Naive thymus-derived CD8-positive, alpha-beta T cell (primary cell): Measurements from ENCODE around the gene STIM1. TPM values are rescaled to one million over a fixed set of nuclear protein-coding genes. Genes with fewer than 3 reads are reported as not detected.
A peak's percentile ranks its signal among the peaks of the same experiment; 100 is the strongest.
"Not testable (repeated sequence)": the region's sequence is repeated elsewhere in the genome, so short reads cannot be mapped to it uniquely, and the experiment has no call there.

Experiments
- ATAC-seq, 2 donors: fragments of 150-1000 bp; cut with Tn5 transposase in 1 of 2; sonication (Bioruptor Pico), chemical (Tn5 transposase) in 1 of 2; 1 replicate in 1 of 2; 2 replicates in 1 of 2; pipeline ENCODE4 v1.10.0; 2021; ENCODE audit warnings: mild to moderate bottlenecking in 2 of 2, moderate library complexity in 2 of 2
- POLR2A ChIA-PET: fragments of 350-600 bp; sonication (Branson Sonifier 250); formaldehyde crosslinking; loops from one replicate; lab custom pipeline; 2021; ENCODE audit warnings: antibody characterized with exemption; lab: Charles Lee
- DNase-seq, 10 donors: peaks; one replicate each; pipeline versions ENCODE4 v3.0.0 to v3.0.0-alpha.2; 2020 to 2022
- H3K27ac Mint-ChIP-seq, 10 donors: one replicate each; pipeline ENCODE4 v1.8.0; 2020 to 2022; ENCODE audit warnings: mild to moderate bottlenecking in 10 of 10, mixed read lengths in 10 of 10, moderate library complexity in 4 of 10, inconsistent platforms in 1 of 10
- H3K27me3 Mint-ChIP-seq, 5 donors: one replicate each; pipeline ENCODE4 v1.8.0; 2021 to 2022; ENCODE audit warnings: mixed read lengths in 5 of 5
- H3K36me3 Mint-ChIP-seq, 3 donors: one replicate each; pipeline ENCODE4 v1.8.0; 2020 to 2022; ENCODE audit warnings: mixed read lengths in 3 of 3, mild to moderate bottlenecking in 2 of 3, inconsistent platforms in 1 of 3
- H3K4me1 Mint-ChIP-seq, 4 donors: one replicate each; pipeline ENCODE4 v1.8.0; 2021 to 2022; ENCODE audit warnings: mixed read lengths in 4 of 4
- H3K4me3 Mint-ChIP-seq, 10 donors: one replicate each; pipeline ENCODE4 v1.8.0; 2020 to 2022; ENCODE audit warnings: mild to moderate bottlenecking in 10 of 10, mixed read lengths in 10 of 10, moderate library complexity in 6 of 10, inconsistent platforms in 1 of 10
- H3K9me3 Mint-ChIP-seq, 9 donors: one replicate each; pipeline ENCODE4 v1.8.0; 2020 to 2022; ENCODE audit warnings: mixed read lengths in 9 of 9, mild to moderate bottlenecking in 3 of 9, inconsistent platforms in 1 of 9, moderate library complexity in 1 of 9
- polyA plus RNA-seq, 3 donors: library from polyadenylated mRNA; unstranded; fragments of 300-500 nt; fragmentation: Illumina TruSeq; gene quantifications; one replicate each; pipeline ENCODE4 v1.2.3, GENCODE V29; 2021
- total RNA-seq, 8 experiments: library from RNA in 2 of 8; stranded (reverse) in 2 of 8; gene quantifications; one replicate each; pipeline ENCODE4 v1.2.3 and lab custom pipeline; 2021 to 2026

Gene STIM1
- total and polyA plus RNA-seq, 5 experiments from 2014 or later, result 33.4 to 101 (median 39.0) TPM

DNA sequence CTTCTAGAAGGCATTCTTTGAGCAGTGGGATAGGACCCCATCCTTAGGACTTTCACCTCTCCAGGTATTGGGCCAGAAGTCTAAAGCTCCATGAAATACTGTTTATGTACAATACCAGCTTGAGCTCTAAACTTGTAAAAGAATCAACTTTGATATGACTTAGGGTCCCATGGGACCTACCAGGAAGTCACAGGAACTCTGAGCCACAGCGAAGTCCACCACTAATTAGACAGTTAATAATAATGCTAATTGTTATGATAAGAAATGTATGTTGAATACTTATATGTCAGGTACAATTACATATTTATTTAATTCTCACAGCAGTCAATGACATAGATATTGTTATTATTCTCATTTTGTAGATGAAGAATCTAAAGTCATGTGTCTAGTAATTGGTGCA, 35.3 kb downstream of the STIM1 start:
- no peaks in the 10 kb centered on the region for H3K9me3 Mint-ChIP-seq
- H3K27ac Mint-ChIP-seq, result peak overlapping the region in 3 of 10 donors; percentile 27 to 66 (median 28)
- H3K4me3 Mint-ChIP-seq, result peak overlapping the region in 1 of 10 donors; percentile 6
- no peak for ATAC-seq
- H3K36me3 Mint-ChIP-seq, result peaks cover 3 to 14% (median 5%) of the 10 kb centered on the region in 3 donors
- no peak for DNase-seq
- POLR2A ChIA-PET, result interaction anchor here (0.6 kb wide), 2 partner anchors 18 to 36 kb away, joined by 3 to 6 read pairs; no protein-coding TSS in a partner anchor
- H3K27me3 Mint-ChIP-seq, result no peaks in the 10 kb centered on the region
- H3K4me1 Mint-ChIP-seq, result peaks cover 41 to 94% (median 87%) of the 10 kb centered on the region in 4 donors

DNA sequence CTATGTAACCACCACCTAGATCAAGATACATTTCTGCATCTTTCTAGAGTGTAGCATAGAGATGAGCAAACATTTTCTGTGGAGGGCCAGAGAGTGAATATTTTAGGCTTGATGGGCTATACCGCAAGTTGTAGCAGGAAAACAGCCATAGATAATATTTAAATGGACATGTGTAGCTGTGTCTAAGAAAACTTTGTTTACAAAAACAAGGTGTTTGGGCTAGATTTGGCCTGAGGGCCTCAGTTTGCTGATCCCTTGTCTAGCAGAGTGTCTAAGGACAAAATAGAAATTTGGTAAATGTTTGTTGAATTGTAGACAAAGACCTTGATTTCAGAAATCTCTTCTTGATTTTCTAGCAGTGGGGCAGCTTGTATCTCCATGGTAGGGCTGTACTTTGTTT, 36.3 kb downstream of the STIM1 start:
- no peak overlapping the region for H3K4me3 Mint-ChIP-seq
- peaks cover 39 to 94% (median 88%) of the 10 kb centered on the region in 4 donors for H3K4me1 Mint-ChIP-seq
- no peaks in the 10 kb centered on the region for H3K9me3 Mint-ChIP-seq
- DNase-seq (no peak), ATAC-seq (no peak)
- peaks cover 5 to 15% (median 7%) of the 10 kb centered on the region in 3 donors for H3K36me3 Mint-ChIP-seq
- H3K27me3 Mint-ChIP-seq, result no peaks in the 10 kb centered on the region
- peak overlapping the region in 4 of 10 donors; percentile 5 to 48 (median 28) for H3K27ac Mint-ChIP-seq
- POLR2A ChIA-PET, result no interaction called here

DNA sequence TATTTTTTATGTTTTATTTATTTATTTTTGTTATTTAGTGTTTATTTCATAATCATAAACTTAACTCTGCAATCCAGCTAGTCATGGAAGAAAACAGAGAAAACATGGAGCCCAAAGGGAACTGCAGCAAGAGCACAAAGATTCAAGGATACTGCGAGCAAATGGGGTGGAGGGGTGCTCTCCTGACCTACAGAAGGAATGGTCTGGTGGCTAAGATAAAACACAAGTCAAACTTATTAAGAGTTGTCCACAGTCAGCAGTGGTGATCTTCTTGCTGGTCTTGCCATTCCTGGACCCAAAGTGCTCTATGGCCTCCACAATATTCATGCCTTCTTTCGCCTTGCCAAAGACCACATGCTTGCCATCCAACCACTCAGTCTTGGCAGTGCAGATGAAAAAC, 36.7 kb downstream of the STIM1 start:
- Mint-ChIP-seq H3K27me3 (no peaks in the 10 kb centered on the region), H3K9me3 (no peaks in the 10 kb centered on the region), H3K4me1 (peaks cover 37 to 94% (median 87%) of the 10 kb centered on the region in 4 donors), H3K4me3 (peak overlapping the region in 5 of 10 donors; percentile 28 to 52 (median 39)), H3K27ac (peak overlapping the region in 8 of 10 donors; percentile 53 to 93 (median 72)), H3K36me3 (peaks cover 5 to 15% (median 8%) of the 10 kb centered on the region in 3 donors)
- DNase-seq (no peak), ATAC-seq (no peak)
- POLR2A ChIA-PET, result no interaction called here

DNA sequence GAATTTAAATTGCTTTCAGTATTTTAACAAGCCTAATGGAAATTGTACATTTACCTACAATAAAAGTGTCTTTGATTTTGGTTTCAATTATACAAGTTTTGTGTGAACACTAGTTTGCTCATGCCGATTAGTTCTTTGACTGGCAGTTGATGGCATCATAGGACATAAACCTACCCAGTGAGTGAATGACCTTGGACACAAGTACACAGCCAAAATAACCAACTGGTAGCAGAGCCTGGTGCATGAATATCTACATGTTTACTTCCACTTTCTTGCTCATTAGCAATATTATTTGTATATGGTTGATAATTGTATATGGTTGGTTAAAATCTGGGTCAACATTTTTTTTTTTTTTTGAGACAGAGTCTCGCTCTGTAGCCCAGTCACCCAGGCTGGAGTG, 37.8 kb downstream of the STIM1 start:
- H3K4me3 Mint-ChIP-seq, result peak overlapping the region in 6 of 10 donors; percentile 22 to 66 (median 50)
- no peak for ATAC-seq
- H3K4me1 Mint-ChIP-seq, result peaks cover 31 to 83% (median 78%) of the 10 kb centered on the region in 4 donors
- DNase-seq, result no peak
- H3K9me3 Mint-ChIP-seq, result no peaks in the 10 kb centered on the region
- POLR2A ChIA-PET, result interaction anchor here (2.3 to 2.7 kb wide), 2 partner anchors 12 to 38 kb away, joined by 8 to 11 read pairs; partner anchors contain the start of gene STIM1
- H3K27me3 Mint-ChIP-seq, result no peaks in the 10 kb centered on the region
- H3K36me3 Mint-ChIP-seq, result peaks cover 5 to 15% (median 8%) of the 10 kb centered on the region in 3 donors
- peak overlapping the region in 9 of 10 donors; percentile 48 to 93 (median 88) for H3K27ac Mint-ChIP-seq

DNA sequence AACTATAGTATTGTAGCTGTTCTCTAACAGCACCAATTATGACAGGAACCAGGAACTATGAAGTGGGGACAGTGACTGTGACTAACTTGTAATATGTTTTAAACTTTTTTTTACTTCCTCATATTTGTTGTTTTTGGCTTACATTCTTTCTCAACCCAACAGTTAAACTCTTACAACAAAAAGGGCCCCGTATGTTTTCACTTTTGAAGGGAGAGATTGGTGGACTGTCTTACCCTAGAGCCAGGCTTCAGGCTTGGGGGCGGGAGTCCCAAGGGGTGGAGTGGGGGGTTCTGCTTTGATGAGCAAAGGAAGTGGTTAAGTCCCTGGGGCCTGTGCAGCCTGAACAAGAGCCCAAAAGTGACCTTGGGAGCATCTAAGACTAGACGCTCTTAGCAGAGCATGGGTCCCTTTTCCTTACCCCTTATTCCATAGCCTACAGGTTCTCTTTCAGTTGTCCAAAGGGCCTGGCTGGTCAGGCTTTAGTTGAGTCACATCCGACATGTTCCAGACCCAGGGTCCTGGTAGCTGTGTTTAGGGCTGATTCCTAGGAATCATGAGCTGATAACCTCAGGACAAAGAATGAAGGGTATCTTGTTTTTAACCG, 38.8 kb downstream of the STIM1 start:
- ATAC-seq, result peak; percentile 72 to 77
- Mint-ChIP-seq H3K4me3 (peak overlapping the region in 9 of 10 donors; percentile 22 to 66 (median 47)), H3K9me3 (no peaks in the 10 kb centered on the region), H3K4me1 (peaks cover 27 to 74% (median 70%) of the 10 kb centered on the region in 4 donors), H3K27me3 (no peaks in the 10 kb centered on the region), H3K27ac (peak overlapping the region; percentile 44 to 93 (median 84)), H3K36me3 (peaks cover 5 to 15% (median 8%) of the 10 kb centered on the region in 3 donors)
- POLR2A ChIA-PET, result interaction anchor here (1.1 to 2.7 kb wide), 3 partner anchors 11 to 39 kb away, joined by 4 to 11 read pairs (median 8); partner anchors contain the start of gene STIM1
- peak in 5 of 10 donors; percentile 12 to 77 (median 31) for DNase-seq

DNA sequence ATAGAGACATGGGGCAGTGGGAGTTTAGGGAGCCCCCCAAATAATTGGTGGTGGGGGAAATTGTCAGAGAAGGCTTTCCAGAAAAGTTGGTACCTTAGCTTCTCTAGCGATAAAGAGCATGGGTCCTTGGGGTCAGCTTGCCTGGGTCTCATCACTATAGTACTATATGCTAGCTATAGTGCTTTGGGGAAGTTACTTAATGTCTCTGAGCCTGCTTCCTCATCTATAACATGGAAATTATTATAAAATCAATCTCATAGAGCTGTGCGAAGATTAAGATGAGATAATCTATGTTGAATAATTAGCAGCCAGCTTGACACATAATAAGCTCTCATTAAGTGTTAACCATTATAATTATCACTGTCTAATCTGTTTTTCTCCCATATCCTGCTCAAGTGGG, 41.2 kb downstream of the STIM1 start:
- POLR2A ChIA-PET, result interaction anchor here (0.9 to 1.3 kb wide), 3 partner anchors 21 to 55 kb away, joined by 3 to 4 read pairs (median 4); no protein-coding TSS in a partner anchor
- Mint-ChIP-seq H3K4me1 (peaks cover 27 to 68% (median 64%) of the 10 kb centered on the region in 4 donors), H3K36me3 (peaks cover 5 to 15% (median 6%) of the 10 kb centered on the region in 3 donors), H3K4me3 (no peak overlapping the region), H3K27me3 (no peaks in the 10 kb centered on the region), H3K9me3 (no peaks in the 10 kb centered on the region), H3K27ac (peak overlapping the region in 6 of 10 donors; percentile 34 to 93 (median 74))
- DNase-seq (no peak), ATAC-seq (no peak)

DNA sequence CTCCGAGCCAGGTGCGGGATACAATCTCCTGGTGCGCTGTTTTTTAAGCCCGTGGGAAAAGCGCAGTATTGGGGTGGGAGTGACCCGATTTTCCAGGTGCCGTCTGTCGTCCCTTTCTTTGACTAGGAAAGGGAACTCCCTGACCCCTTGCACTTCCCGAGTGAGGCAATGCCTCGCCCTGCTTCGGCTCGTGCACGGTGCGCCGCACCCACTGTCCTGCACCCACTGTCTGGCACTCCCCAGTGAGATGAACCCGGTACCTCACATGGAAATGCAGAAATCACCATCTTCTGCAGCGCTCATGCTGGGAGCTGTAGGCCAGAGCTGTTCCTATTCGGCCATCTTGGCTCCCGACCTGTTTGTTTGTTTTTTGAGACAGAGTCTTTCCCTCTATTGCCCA, 44.8 kb downstream of the STIM1 start:
- not testable (repeated sequence) for H3K4me3 Mint-ChIP-seq, DNase-seq, ATAC-seq, H3K9me3 Mint-ChIP-seq, H3K27me3 Mint-ChIP-seq, H3K36me3 Mint-ChIP-seq
- Mint-ChIP-seq H3K4me1 (peaks cover 42 to 70% (median 65%) of the 10 kb centered on the region in 4 donors), H3K27ac (peak overlapping the region in 7 of 10 donors; percentile 29 to 95 (median 43))
- POLR2A ChIA-PET, result interaction anchor here (0.6 to 1.5 kb wide), 2 partner anchors 47 to 59 kb away, joined by 3 to 4 read pairs; no protein-coding TSS in a partner anchor

DNA sequence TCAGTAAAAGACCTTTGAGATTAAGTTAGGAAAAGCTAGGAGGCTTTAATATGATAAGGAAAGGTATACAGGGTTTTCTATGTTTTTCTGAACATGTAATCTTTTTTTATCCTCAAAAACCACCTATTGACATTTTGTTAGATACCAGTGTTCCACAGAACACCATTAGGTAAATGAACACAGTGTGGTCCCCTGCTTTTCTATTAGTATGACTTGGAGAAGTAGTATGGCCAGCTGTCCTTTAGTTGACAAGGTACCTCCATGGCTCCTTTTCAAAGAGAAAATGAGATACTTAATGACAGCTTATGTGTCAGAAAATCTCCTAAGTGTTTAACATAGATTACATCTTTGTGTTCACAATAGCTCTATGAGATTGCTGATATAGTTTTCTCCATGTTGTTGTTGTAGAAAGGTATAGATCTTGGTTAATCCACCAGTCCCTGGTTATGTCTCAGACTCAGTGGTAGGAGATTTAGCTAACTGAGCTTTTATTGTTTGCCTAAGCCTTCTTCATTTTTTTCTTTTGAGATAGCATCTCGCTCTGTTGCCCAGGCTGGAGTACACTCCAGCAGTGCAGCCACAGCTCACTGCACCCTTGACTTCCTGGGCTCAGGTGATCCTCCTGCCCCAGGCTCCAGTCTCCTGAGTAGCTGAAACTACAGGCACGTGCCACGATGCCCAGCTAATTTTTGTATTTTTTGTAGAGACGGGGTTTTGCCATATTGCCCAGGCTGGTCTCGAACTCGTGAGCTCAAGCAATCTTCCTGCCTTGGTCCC, 46.0 kb downstream of the STIM1 start:
- no peak for DNase-seq
- POLR2A ChIA-PET, result interaction anchor here (0.7 to 2.6 kb wide), 4 partner anchors 27 to 60 kb away, joined by 3 to 12 read pairs (median 4); partner anchors contain the start of gene STIM1
- H3K27me3 Mint-ChIP-seq, result no peaks in the 10 kb centered on the region
- H3K9me3 Mint-ChIP-seq, result no peaks in the 10 kb centered on the region
- H3K4me1 Mint-ChIP-seq, result peaks cover 43 to 71% (median 63%) of the 10 kb centered on the region in 4 donors
- H3K4me3 Mint-ChIP-seq, result peak overlapping the region in 6 of 10 donors; percentile 18 to 62 (median 52)
- H3K36me3 Mint-ChIP-seq, result peaks cover 0 to 2% (median 0%) of the 10 kb centered on the region in 3 donors
- no peak for ATAC-seq
- H3K27ac Mint-ChIP-seq, result peak overlapping the region; percentile 47 to 95 (median 84)

DNA sequence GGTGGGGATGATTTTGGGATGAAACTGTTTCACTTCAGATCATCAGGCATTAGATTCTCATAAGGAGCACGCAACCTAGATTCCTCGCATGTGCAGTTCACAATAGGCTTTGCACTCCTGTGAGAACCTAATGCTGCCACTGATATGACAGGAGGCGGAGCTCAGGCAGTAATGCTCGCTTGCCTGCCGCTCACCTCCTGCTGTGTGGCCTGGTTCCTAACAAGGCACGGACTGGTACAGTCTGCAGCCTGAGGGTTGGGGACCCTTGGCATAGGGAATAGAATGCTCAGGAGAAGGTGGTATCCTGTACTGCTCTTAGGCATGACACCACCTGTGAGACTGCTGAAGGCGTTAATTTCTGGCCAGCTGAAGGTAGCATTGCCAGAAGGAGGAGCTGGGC, 47.0 kb downstream of the STIM1 start:
- H3K4me1 Mint-ChIP-seq, result peaks cover 47 to 75% (median 66%) of the 10 kb centered on the region in 4 donors

DNA sequence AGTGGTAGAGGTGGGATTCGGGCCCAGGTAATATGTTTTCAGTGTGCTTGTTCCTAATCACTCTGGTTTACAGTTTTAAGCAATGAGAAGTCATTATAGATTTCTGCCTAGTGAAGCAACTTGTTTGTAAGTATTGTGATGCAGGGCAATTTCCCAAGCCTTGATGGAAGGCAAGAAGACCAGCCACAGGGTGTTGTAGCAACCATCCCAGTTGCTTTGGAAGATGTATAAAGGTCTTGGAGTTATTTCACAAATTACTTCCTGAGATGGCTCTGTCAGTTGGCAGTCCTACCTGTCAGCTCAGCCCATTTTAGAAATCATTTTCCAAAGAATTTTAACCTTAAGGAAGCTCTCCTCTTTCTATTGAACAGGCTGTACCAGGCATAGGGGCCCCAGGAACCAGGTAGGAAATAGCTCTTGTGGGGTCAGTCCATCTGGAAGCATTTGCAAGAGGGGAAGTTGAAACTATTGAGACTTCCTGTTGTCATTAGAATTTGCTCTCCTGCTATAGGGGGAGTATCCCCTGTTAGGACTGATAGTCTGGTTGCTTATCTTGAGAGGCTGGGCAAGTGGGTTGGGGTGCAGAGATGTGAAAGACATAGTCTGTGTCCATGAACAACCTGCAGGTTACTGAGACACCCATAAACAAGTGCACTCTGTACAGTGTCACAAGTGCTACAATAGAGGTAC, 47.9 kb downstream of the STIM1 start:
- H3K27me3 Mint-ChIP-seq, result no peaks in the 10 kb centered on the region
- H3K4me1 Mint-ChIP-seq, result peaks cover 52 to 82% (median 74%) of the 10 kb centered on the region in 4 donors
- no peak for ATAC-seq
- peak overlapping the region in 8 of 10 donors; percentile 24 to 54 (median 40) for H3K4me3 Mint-ChIP-seq
- DNase-seq, result no peak
- POLR2A ChIA-PET, result interaction anchor here (0.7 to 3.1 kb wide), 4 partner anchors 29 to 164 kb away, joined by 3 to 23 read pairs (median 10); partner anchors contain the start of gene STIM1
- H3K27ac Mint-ChIP-seq, result peak overlapping the region; percentile 84 to 97 (median 92)
- H3K36me3 Mint-ChIP-seq, result no peaks in the 10 kb centered on the region
- no peaks in the 10 kb centered on the region for H3K9me3 Mint-ChIP-seq

More for the DNA sequence above, 47.0 kb downstream of the STIM1 start:
- ATAC-seq (no peak), DNase-seq (no peak)
- H3K4me3 Mint-ChIP-seq, result peak overlapping the region in 9 of 10 donors; percentile 29 to 75 (median 54)
- H3K9me3 Mint-ChIP-seq, result no peaks in the 10 kb centered on the region
- H3K27me3 Mint-ChIP-seq, result no peaks in the 10 kb centered on the region
- no peaks in the 10 kb centered on the region for H3K36me3 Mint-ChIP-seq
- H3K27ac Mint-ChIP-seq, result peak overlapping the region; percentile 70 to 95 (median 87)
- POLR2A ChIA-PET, result interaction anchor here (0.5 to 2.6 kb wide), 3 partner anchors 28 to 59 kb away, joined by 3 to 12 read pairs (median 3); partner anchors contain the start of gene STIM1

DNA sequence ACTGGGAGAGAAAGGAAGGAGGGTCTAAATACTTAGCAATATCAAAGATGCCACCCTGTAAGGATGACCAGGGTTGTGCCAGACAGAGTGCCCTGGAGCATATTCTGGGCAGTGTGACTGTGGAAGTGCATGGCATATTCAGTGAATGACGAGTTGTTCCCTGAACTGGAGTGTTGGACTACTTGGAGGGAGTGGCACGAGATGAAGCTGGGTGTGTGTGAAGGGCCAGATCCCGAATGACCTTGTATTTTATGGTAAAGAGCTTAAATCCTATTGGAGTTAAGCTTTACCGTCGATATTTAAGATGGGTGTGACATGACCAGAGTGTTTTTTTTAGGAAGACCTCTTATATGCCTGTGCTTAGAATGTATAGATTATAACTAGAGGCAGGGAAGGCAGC, 48.8 kb downstream of the STIM1 start:
- peak overlapping the region; percentile 86 to 97 (median 93) for H3K27ac Mint-ChIP-seq
- H3K27me3 Mint-ChIP-seq, result no peaks in the 10 kb centered on the region
- no peaks in the 10 kb centered on the region for H3K9me3 Mint-ChIP-seq
- peaks cover 55 to 89% (median 78%) of the 10 kb centered on the region in 4 donors for H3K4me1 Mint-ChIP-seq
- H3K36me3 Mint-ChIP-seq, result no peaks in the 10 kb centered on the region
- peak overlapping the region in 8 of 10 donors; percentile 9 to 73 (median 56) for H3K4me3 Mint-ChIP-seq
- DNase-seq, result no peak
- POLR2A ChIA-PET, result interaction anchor here (0.7 to 3.1 kb wide), 4 partner anchors 10 to 163 kb away, joined by 4 to 23 read pairs (median 9); partner anchors contain the start of gene STIM1
- ATAC-seq, result no peak
